Right atrium auricular region (tissue), 2 donors: Measurements from ENCODE around the gene STX18. TPM values are rescaled to one million over a fixed set of nuclear protein-coding genes. Genes with fewer than 3 reads are reported as not detected.

Experiments used
- DNase-seq: peaks from one replicate; pipeline ENCODE4 v3.0.0-alpha.2; 2019; ENCODE audit warnings: low spot score
- H3K27ac ChIP-seq, 2 donors: fragments of 200-600 bp; sonication (generic); 1 replicate in 1 of 2; 2 replicates in 1 of 2; pipeline ENCODE4 v1.5.1; 2016 to 2019
- H3K27me3 ChIP-seq, 2 donors: fragments of 200-600 bp; sonication (generic); one replicate each; pipeline versions ENCODE4 v1.5.1 to v1.6.0; 2017 to 2019
- H3K36me3 ChIP-seq: fragments of 200-600 bp; sonication (generic); one replicate; pipeline ENCODE4 v1.5.1; 2016
- H3K4me1 ChIP-seq, 2 donors: fragments of 200-600 bp; sonication (generic); one replicate each; pipeline versions ENCODE4 v1.5.1 to v1.6.0; 2017 to 2019
- H3K4me3 ChIP-seq, 2 donors: fragments of 200-600 bp; sonication (generic); 1 replicate in 1 of 2; 2 replicates in 1 of 2; pipeline ENCODE4 v1.5.1; 2017 to 2019; ENCODE audit warnings: mild to moderate bottlenecking in 1 of 2, moderate library complexity in 1 of 2
- H3K9me3 ChIP-seq, 2 donors: fragments of 200-600 bp; sonication (generic); one replicate each; pipeline ENCODE4 v1.5.1; 2019
- CTCF ChIP-seq, 2 donors: fragments of 200-600 bp; sonication (generic); IDR thresholded peaks; one replicate each; pipeline ENCODE4 v1.5.1; 2019; ENCODE audit warnings: antibody characterized with exemption in 2 of 2
- total RNA-seq, 2 donors: library from RNA; depleted of rRNA; stranded (reverse); fragments of >200 nt; gene quantifications; one replicate each; pipeline ENCODE4 v1.1.0, GENCODE V29; 2016

STX18 gene
- total RNA-seq, 2 donors from 2014 or later, result 8.8 to 10.8 TPM

- no peak for TF ChIP-seq CTCF (IDR thresholded peaks at IDR 0.05)
- peaks cover 67% of the 10 kb centered on the region for H3K36me3 ChIP-seq
- H3K27me3 ChIP-seq, result no peaks in the 10 kb centered on the region
- peaks cover 0 to 8% of the 10 kb centered on the region in 2 donors for H3K9me3 ChIP-seq
- H3K4me3 ChIP-seq, result no peak overlapping the region
- DNase-seq, result no peak
- H3K4me1 ChIP-seq, result no peaks in the 10 kb centered on the region
- H3K27ac ChIP-seq, result no peak overlapping the region
Measured at GRCh38 chr4:4455210-4455865, 86.5 kb downstream of the STX18 start.

GRCh38 chr4:4446434-4446833 is 95.4 kb downstream of the STX18 start:
- H3K4me1 ChIP-seq, result no peaks in the 10 kb centered on the region
- no peak for TF ChIP-seq CTCF (IDR thresholded peaks at IDR 0.05)
- no peak overlapping the region for H3K4me3 ChIP-seq
- H3K9me3 ChIP-seq, result no peaks in the 10 kb centered on the region
- no peak for DNase-seq
- H3K27ac ChIP-seq, result no peak overlapping the region
- H3K27me3 ChIP-seq, result no peaks in the 10 kb centered on the region
- no peaks in the 10 kb centered on the region for H3K36me3 ChIP-seq

DNA sequence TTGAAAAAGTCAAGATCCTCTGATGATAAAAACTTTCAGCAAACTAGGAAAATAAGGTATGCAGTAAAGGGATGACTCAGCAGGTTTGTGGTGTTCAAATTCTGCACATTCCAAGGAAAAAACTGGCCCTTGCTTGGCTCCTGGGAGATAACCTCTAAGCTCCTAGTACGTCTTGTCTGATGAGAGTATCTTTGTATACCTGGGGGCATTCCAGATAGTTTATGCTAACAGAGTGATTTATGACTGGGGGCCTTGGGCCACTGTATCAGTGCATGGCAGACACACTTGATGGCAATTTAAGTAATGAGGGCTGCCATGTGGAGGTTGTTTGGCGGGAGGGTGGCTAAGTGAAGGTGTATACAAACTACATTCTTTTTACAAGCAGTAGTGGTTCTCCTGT is 98.0 kb downstream of the STX18 start:
- Histone ChIP-seq H3K4me3 (no peak overlapping the region), H3K9me3 (no peaks in the 10 kb centered on the region), H3K4me1 (no peaks in the 10 kb centered on the region), H3K27me3 (no peaks in the 10 kb centered on the region), H3K36me3 (no peaks in the 10 kb centered on the region), H3K27ac (no peak overlapping the region)
- TF ChIP-seq CTCF (IDR thresholded peaks at IDR 0.05), result no peak
- no peak for DNase-seq

DNA sequence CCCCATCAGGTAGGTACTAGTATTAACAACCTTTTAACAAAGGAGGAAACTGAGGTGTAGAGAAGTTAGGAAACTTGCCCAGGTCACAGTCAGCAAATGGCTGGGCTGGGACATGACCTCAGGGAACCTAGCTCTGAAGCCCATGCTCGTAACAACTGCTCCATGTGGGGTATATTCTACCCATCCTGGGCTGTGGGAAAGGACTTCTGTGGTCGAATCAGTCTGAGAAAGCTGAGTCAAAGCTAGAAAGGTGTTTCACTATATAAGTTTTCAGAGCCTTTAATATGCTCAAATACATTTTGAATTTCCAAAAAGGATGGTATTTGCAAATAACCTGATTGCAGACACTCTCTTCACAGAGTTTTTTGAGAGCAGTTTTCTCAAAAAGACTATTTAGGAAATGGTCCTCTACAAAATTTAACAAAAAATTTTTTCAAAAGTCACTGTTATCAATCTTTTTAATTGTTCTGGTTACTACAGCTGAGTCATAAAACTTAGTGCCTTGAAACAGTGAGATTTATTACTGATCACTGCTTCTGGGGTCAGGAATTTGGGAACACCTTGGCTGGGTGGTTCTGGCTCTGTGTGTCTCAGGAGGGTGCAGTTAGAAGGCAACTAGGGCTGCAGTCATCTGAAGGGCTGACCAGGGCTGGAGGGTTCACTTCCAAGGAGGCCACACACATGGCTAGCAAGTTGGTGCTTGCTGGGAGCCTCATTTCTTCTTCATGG is 101.4 kb downstream of the STX18 start:
- Histone ChIP-seq H3K36me3 (peaks cover 15% of the 10 kb centered on the region), H3K4me3 (no peak overlapping the region), H3K4me1 (no peaks in the 10 kb centered on the region), H3K9me3 (no peaks in the 10 kb centered on the region), H3K27me3 (no peaks in the 10 kb centered on the region), H3K27ac (no peak overlapping the region)
- no peak for TF ChIP-seq CTCF (IDR thresholded peaks at IDR 0.05)
- no peak for DNase-seq

GRCh38 chr4:4439782-4440181 is 102.1 kb downstream of the STX18 start:
- H3K4me1 ChIP-seq, result no peaks in the 10 kb centered on the region
- no peaks in the 10 kb centered on the region for H3K9me3 ChIP-seq
- no peak overlapping the region for H3K4me3 ChIP-seq
- TF ChIP-seq CTCF (IDR thresholded peaks at IDR 0.05), result no peak
- no peaks in the 10 kb centered on the region for H3K27me3 ChIP-seq
- H3K36me3 ChIP-seq, result peaks cover 15% of the 10 kb centered on the region
- H3K27ac ChIP-seq, result no peak overlapping the region
- no peak for DNase-seq
